ENCODE measurements around the gene POLD3.

Gene POLD3

GRCh38 chr11:74557526-74557925 lies 34.9 kb upstream of the POLD3 start:
- no peak for DNase-seq (ENCODE audit: low read depth)
- H3K4me3 ChIP-seq (ENCODE audit: low read depth, low read length) = no peak overlapping the region
- no peak for TF ChIP-seq CTCF (IDR thresholded peaks at IDR 0.05; ENCODE audit: low read depth, low read length)
- no peak for TF ChIP-seq POLR2A (IDR thresholded peaks at IDR 0.05; ENCODE audit: extremely low read depth, insufficient read length)
- TF ChIP-seq, protein P1, sequence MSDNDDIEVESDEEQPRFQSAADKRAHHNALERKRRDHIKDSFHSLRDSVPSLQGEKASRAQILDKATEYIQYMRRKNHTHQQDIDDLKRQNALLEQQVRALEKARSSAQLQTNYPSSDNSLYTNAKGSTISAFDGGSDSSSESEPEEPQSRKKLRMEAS (IDR thresholded peaks at IDR 0.05; ENCODE audit: low read depth, low read length) = no peak
- no peak for TF ChIP-seq MYC (IDR thresholded peaks at IDR 0.05; ENCODE audit: low read depth, low read length)

GRCh38 chr11:74559110-74559933 lies 33.1 kb upstream of the POLD3 start:
- no peak for DNase-seq (ENCODE audit: low read depth)
- no peak overlapping the region for H3K4me3 ChIP-seq (ENCODE audit: low read depth, low read length)
- TF ChIP-seq MYC (IDR thresholded peaks at IDR 0.05; ENCODE audit: low read depth, low read length) (no peak), CTCF (IDR thresholded peaks at IDR 0.05; ENCODE audit: low read depth, low read length) (no peak), POLR2A (IDR thresholded peaks at IDR 0.05; ENCODE audit: extremely low read depth, insufficient read length) (no peak)
- TF ChIP-seq, protein P1 (IDR thresholded peaks at IDR 0.05; ENCODE audit: low read depth, low read length) = no peak

GRCh38 chr11:74559934-74560309 lies 32.5 kb upstream of the POLD3 start:
- TF ChIP-seq MYC (IDR thresholded peaks at IDR 0.05; ENCODE audit: low read depth, low read length) (no peak), POLR2A (IDR thresholded peaks at IDR 0.05; ENCODE audit: extremely low read depth, insufficient read length) (no peak), CTCF (IDR thresholded peaks at IDR 0.05; ENCODE audit: low read depth, low read length) (no peak)
- TF ChIP-seq, protein P1 (IDR thresholded peaks at IDR 0.05; ENCODE audit: low read depth, low read length) = no peak
- no peak for DNase-seq (ENCODE audit: low read depth)
- H3K4me3 ChIP-seq (ENCODE audit: low read depth, low read length) = no peak overlapping the region

GRCh38 chr11:74566146-74566960 lies 26.0 kb upstream of the POLD3 start:
- TF ChIP-seq CTCF (IDR thresholded peaks at IDR 0.05; ENCODE audit: low read depth, low read length) = no peak
- no peak for TF ChIP-seq MYC (IDR thresholded peaks at IDR 0.05; ENCODE audit: low read depth, low read length)
- no peak for TF ChIP-seq POLR2A (IDR thresholded peaks at IDR 0.05; ENCODE audit: extremely low read depth, insufficient read length)
- TF ChIP-seq, protein P1 (IDR thresholded peaks at IDR 0.05; ENCODE audit: low read depth, low read length) = no peak
- no peak for DNase-seq (ENCODE audit: low read depth)
- H3K4me3 ChIP-seq (ENCODE audit: low read depth, low read length) = no peak overlapping the region

DNA sequence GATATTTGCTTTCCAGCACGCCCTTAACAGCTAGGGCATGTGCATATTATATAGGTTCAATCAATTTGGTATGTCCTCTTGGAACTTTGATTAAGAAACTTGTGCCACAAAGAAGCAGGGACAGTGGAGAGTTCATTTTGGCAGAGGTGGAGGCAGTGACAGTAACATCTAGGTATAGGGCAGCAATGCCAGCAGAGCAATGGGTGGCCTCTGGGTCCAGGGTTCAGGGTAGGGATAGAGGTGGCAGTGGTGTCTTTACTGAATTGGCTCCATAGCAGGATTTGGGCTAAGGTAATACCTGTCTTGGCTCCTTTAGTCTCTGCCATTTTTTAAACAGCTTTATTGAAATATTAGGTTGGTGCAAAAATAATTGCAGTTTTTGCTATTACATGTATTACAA lies 24.4 kb upstream of the POLD3 start:
- H3K4me3 ChIP-seq (ENCODE audit: low read depth, low read length) = no peak overlapping the region
- TF ChIP-seq, protein P1 (IDR thresholded peaks at IDR 0.05; ENCODE audit: low read depth, low read length) = no peak
- TF ChIP-seq CTCF (IDR thresholded peaks at IDR 0.05; ENCODE audit: low read depth, low read length) = no peak
- TF ChIP-seq MYC (IDR thresholded peaks at IDR 0.05; ENCODE audit: low read depth, low read length) = no peak
- no peak for TF ChIP-seq POLR2A (IDR thresholded peaks at IDR 0.05; ENCODE audit: extremely low read depth, insufficient read length)
- no peak for DNase-seq (ENCODE audit: low read depth)

Measured in NB4 (cell line).